HEK293T (cell line): ENCODE data around the gene RAP1GDS1.
"Not testable (repeated sequence)": the region's sequence is repeated elsewhere in the genome, so short reads cannot be mapped to it uniquely, and the experiment has no call there.

Source experiments
- CTCF ChIA-PET: fragments of 350-600 bp; formaldehyde crosslinking; extraction: SDS; loops from one replicate; lab custom pipeline; 2021; ENCODE audit warnings: antibody characterized with exemption, inconsistent platforms; lab: Yijun Ruan, JAX
- POLR2A ChIA-PET: fragments of 350-600 bp; formaldehyde crosslinking; extraction: SDS; loops from one replicate; lab custom pipeline; 2020; ENCODE audit warnings: antibody characterized with exemption, inconsistent platforms; lab: Yijun Ruan, JAX
- DNase-seq: peaks from one replicate; pipeline ENCODE4 v3.0.0; 2012; ENCODE audit warnings: mixed read lengths; ENCODE audit errors: extremely low spot score
- ARNT ChIP-seq: fragments of 450-650 bp; IDR thresholded peaks from 2 replicates; pipeline ENCODE4 v1.6.1; 2017; ENCODE audit warnings: mild to moderate bottlenecking
- BHLHE40 ChIP-seq: fragments of 450-650 bp; IDR thresholded peaks from 2 replicates; pipeline ENCODE4 v1.6.1; 2016; ENCODE audit warnings: mild to moderate bottlenecking, moderate library complexity, borderline replicate concordance
- CTBP1 ChIP-seq: fragments of 450-650 bp; IDR thresholded peaks from 2 replicates; pipeline ENCODE4 v1.6.1; 2016; ENCODE audit warnings: borderline replicate concordance
- ELF4 ChIP-seq: fragments of 450-650 bp; IDR thresholded peaks from 2 replicates; pipeline ENCODE4 v1.6.1; 2017; ENCODE audit warnings: antibody characterized with exemption
- FOXA1 ChIP-seq: fragments of 450-650 bp; IDR thresholded peaks from 2 replicates; pipeline ENCODE4 v1.6.1; 2016; ENCODE audit warnings: mild to moderate bottlenecking
- FOXK2 ChIP-seq: fragments of 450-650 bp; IDR thresholded peaks from 2 replicates; pipeline ENCODE4 v1.6.1; 2016; ENCODE audit warnings: mild to moderate bottlenecking
- FOXM1 ChIP-seq: fragments of 450-650 bp; IDR thresholded peaks from 2 replicates; pipeline ENCODE4 v1.6.1; 2017; ENCODE audit warnings: mild to moderate bottlenecking, borderline replicate concordance
- HDGF ChIP-seq: fragments of 450-650 bp; IDR thresholded peaks from 2 replicates; pipeline ENCODE4 v1.6.1; 2017; ENCODE audit warnings: antibody characterized with exemption, borderline replicate concordance
- L3MBTL2 ChIP-seq: fragments of 450-650 bp; conservative IDR thresholded peaks from 2 replicates; pipeline ENCODE4 v1.6.1; 2016; ENCODE audit warnings: mild to moderate bottlenecking
- LEF1 ChIP-seq: fragments of 450-650 bp; IDR thresholded peaks from 2 replicates; pipeline ENCODE4 v1.6.1; 2017; ENCODE audit warnings: mild to moderate bottlenecking, borderline replicate concordance
- NFRKB ChIP-seq: fragments of 450-650 bp; IDR thresholded peaks from 2 replicates; pipeline ENCODE4 v1.6.1; 2016; ENCODE audit warnings: mild to moderate bottlenecking, moderate library complexity
- SP1 ChIP-seq: fragments of 450-650 bp; IDR thresholded peaks from 2 replicates; pipeline ENCODE4 v1.6.1; 2017
- SUZ12 ChIP-seq: fragments of 450-650 bp; IDR thresholded peaks from 2 replicates; pipeline ENCODE4 v1.6.1; 2016; ENCODE audit warnings: mild to moderate bottlenecking
- TARDBP ChIP-seq: fragments of 450-650 bp; IDR thresholded peaks from 2 replicates; pipeline ENCODE4 v1.6.1; 2016
- ZNF384 ChIP-seq: fragments of 450-650 bp; IDR thresholded peaks from 2 replicates; pipeline ENCODE4 v1.6.1; 2016
- TF ChIP-seq, protein P1 (sequence below): fragments of 450-650 bp; IDR thresholded peaks from 2 replicates; pipeline ENCODE4 v1.6.1; 2016

Gene RAP1GDS1

DNA sequence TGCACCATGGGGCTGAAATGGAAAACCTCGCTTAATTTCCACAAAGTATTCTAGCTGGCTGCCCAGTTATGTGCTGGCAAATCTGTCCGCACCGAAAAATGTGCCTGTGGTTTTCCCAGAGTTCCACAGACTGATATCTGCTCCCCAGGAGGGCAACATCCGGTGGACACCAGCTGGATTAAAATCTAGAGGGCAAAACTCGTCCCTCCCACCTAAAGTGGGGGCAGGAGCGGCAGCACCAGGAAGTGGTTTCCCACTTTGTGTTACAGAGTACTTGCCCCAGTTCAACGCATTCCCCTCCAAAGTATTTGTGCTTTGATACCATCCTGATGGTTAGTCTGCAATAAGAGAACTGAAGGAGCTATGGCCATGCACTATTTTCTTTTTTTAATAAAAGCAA lies 209.6 kb downstream of the RAP1GDS1 start:
- ChIA-PET CTCF (no interaction called here), POLR2A (no interaction called here)
- no peak for DNase-seq
- TF ChIP-seq FOXA1 (no peak), BHLHE40 (no peak), ZNF384 (no peak), NFRKB (no peak), LEF1 (no peak), CTBP1 (no peak), SP1 (no peak), HDGF (no peak), FOXK2 (no peak), ELF4 (no peak), L3MBTL2 (no peak), FOXM1 (no peak), ARNT (no peak), SUZ12 (no peak)
- TF ChIP-seq, protein P1, sequence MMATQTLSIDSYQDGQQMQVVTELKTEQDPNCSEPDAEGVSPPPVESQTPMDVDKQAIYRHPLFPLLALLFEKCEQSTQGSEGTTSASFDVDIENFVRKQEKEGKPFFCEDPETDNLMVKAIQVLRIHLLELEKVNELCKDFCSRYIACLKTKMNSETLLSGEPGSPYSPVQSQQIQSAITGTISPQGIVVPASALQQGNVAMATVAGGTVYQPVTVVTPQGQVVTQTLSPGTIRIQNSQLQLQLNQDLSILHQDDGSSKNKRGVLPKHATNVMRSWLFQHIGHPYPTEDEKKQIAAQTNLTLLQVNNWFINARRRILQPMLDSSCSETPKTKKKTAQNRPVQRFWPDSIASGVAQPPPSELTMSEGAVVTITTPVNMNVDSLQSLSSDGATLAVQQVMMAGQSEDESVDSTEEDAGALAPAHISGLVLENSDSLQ = no peak

DNA sequence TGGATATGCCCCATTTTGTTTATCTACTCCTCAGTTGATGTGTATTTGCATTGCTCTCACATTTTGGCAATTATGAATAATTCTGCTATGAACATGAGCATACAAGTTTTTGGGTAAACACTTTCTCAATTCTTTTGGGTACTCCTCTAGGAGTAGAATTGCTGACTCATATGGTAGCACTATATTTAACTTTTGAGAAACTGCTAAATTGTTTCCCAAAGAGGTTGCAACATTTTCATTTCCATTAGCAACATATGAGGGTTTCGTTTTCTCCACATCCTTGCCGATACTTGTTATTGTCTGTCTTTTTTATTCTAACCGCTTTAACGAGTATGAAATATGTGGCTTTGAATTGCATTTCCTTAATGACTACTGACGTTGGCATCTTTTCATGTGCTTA lies 211.9 kb downstream of the RAP1GDS1 start:
- POLR2A ChIA-PET = no interaction called here

DNA sequence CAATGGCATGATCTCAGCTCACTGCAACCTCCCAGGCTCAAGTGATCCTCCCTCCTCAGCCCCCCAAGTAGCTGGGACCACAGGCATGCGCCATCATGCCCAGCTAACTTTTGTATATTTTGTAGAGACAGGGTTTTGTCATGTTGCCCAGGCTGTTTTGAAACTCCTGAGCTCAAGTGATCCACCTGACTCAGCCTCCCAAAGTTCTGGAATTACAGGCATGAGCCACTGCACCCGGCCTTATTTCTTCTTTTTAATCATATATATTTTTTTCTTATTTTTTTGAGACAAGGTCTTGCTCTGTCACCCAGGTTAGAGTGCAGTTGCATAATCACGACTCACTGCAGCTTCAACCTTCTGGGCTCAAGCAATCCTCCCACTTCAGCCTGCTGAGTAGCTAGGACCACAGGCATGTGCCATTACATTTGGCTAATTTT lies 213.2 kb downstream of the RAP1GDS1 start:
- no peak for DNase-seq
- TF ChIP-seq NFRKB (no peak), ELF4 (no peak), CTBP1 (no peak), L3MBTL2 (no peak), FOXK2 (no peak), FOXA1 (no peak), ARNT (no peak), LEF1 (no peak), BHLHE40 (no peak), FOXM1 (no peak), ZNF384 (no peak)
- TF ChIP-seq, protein P1 = no peak
- ChIA-PET POLR2A (no interaction called here), CTCF (interaction anchor here (0.7 kb wide), 2 partner anchors 269 to 1198 kb away, joined by 3 read pairs; no protein-coding TSS in a partner anchor)

More for the DNA sequence above, 211.9 kb downstream of the RAP1GDS1 start:
- CTCF ChIA-PET = no interaction called here
- DNase-seq = no peak
- no peak for TF ChIP-seq TARDBP
- TF ChIP-seq BHLHE40 = no peak
- no peak for TF ChIP-seq NFRKB
- no peak for TF ChIP-seq L3MBTL2
- TF ChIP-seq SP1 = no peak
- TF ChIP-seq ZNF384 = no peak
- no peak for TF ChIP-seq SUZ12

DNA sequence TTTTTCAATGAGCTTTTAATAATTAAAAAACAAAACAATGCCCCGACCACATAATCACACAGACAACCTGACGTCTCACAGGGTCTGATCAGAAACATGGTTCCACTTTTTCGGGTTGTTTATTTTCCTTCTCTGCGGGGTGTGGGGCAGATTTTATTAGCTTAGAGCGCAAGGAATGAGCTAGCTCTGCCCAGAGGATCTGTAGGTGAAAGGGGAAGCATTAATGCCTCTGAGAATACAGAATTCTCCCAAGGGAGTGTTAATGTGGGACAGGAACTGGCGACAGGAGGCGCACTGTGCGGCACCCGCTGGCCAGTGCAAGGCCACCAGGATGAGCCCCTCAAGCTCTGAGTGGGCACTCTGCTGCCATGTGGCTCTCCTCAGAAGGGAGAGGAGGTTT lies 215.7 kb downstream of the RAP1GDS1 start:
- no peak for TF ChIP-seq SP1
- no peak for TF ChIP-seq LEF1
- no peak for TF ChIP-seq NFRKB
- TF ChIP-seq FOXK2 = no peak
- TF ChIP-seq CTBP1 = no peak
- TF ChIP-seq TARDBP = no peak
- no peak for TF ChIP-seq ZNF384
- POLR2A ChIA-PET = no interaction called here
- CTCF ChIA-PET = interaction anchor here (0.6 to 1.4 kb wide), 4 partner anchors 9 to 267 kb away, joined by 3 to 6 read pairs (median 4); no protein-coding TSS in a partner anchor
- peak; percentile 40 for DNase-seq

DNA sequence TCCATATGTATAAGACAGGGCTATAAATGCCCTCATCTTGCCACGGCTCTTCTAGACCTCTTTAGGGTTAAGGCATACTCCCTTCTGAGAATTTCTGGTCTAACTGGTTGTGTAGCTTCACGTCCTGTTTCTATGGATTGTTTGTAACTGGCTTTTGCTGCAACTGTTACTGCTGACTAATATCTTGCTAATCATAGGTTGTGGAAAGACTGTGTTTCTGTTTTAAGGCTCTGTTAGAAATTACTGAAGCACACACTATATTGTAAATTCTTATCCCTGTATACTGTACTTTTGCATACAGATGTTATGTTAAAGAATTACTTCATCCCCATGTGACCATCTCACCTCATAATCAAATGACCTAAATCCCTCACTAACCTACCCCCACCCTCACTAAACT lies 218.4 kb downstream of the RAP1GDS1 start:
- POLR2A ChIA-PET, DNase-seq, CTCF ChIA-PET: not testable (repeated sequence)

DNA sequence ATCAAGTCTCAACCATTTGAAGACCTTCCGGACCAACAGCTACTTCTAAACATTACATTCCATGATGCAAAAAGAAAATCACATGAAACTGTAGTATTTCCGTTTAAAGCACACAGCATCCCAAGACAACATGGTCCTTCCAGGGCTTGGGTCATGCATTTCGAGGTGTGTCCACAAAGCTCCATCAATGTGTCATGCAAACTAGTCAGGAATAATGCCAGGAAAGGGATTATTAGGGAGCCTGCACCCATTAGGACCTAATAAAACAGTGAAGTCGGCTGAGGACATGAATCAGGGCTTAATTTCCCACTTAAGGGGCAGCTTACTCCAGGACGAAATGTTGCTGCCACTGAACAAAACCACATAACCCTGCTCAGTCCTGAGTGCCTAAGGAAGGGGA lies 219.4 kb downstream of the RAP1GDS1 start:
- POLR2A ChIA-PET = no interaction called here
- DNase-seq = no peak
- TF ChIP-seq FOXM1 (no peak), NFRKB (no peak), L3MBTL2 (no peak), CTBP1 (no peak), BHLHE40 (no peak), ELF4 (no peak)
- TF ChIP-seq, protein P1 = no peak
- CTCF ChIA-PET = no interaction called here

DNA sequence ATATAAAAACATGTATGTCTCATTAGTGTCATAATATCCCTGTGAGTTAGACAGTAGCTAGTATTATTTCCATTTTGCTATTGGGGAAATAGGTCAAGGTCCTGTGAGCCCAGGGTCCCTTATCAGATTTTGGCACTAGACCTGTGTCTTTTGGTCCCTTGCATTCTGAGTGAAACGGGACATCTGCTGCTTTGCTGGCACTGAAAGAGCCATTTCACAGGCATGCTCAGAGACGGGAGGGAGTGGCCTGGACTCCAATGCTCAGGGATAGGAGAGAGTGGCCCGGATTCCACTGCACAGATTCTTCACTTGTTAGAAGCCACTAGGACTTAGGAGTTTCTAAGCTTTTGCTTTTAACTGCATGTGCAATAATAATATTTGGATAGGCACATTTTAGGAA lies 220.0 kb downstream of the RAP1GDS1 start:
- POLR2A ChIA-PET = no interaction called here
- CTCF ChIA-PET = no interaction called here
- no peak for TF ChIP-seq HDGF
- no peak for TF ChIP-seq LEF1
- no peak for TF ChIP-seq SUZ12
- no peak for TF ChIP-seq BHLHE40
- no peak for TF ChIP-seq ZNF384
- DNase-seq = no peak
